Neutrophil (primary cell): Measurements from ENCODE around the gene GID4.

ENCODE experiments used
- H3K27ac ChIP-seq: fragments of 200-600 bp; sonication (generic); 2 replicates; pipeline ENCODE4 v1.5.1; 2016; ENCODE audit warnings: mild to moderate bottlenecking, moderate library complexity
- H3K27me3 ChIP-seq: fragments of 200-600 bp; sonication (generic); 2 replicates; pipeline ENCODE4 v1.6.0; 2016; ENCODE audit warnings: mild to moderate bottlenecking
- H3K36me3 ChIP-seq: fragments of 200-600 bp; sonication (generic); 2 replicates; pipeline ENCODE4 v1.5.1; 2017
- H3K4me1 ChIP-seq, 2 experiments: fragments of 200-600 bp in 1 of 2; sonication (generic) in 1 of 2; 1 replicate in 1 of 2; 2 replicates in 1 of 2; pipeline versions ENCODE4 v1.5.1 to v1.6.1; 2013 to 2016; ENCODE audit warnings: low read depth in 1 of 2, low read length in 1 of 2, mild to moderate bottlenecking in 1 of 2, moderate library complexity in 1 of 2; ENCODE audit not compliant: control insufficient read depth in 1 of 2, insufficient read depth in 1 of 2
- H3K4me3 ChIP-seq, 2 experiments: fragments of 200-600 bp in 1 of 2; sonication (generic) in 1 of 2; 1 replicate in 1 of 2; 2 replicates in 1 of 2; pipeline ENCODE4 v1.5.1; 2013 to 2016; ENCODE audit warnings: low read depth in 1 of 2, low read length in 1 of 2, mild to moderate bottlenecking in 1 of 2, moderate library complexity in 1 of 2
- H3K9me3 ChIP-seq: fragments of 200-600 bp; sonication (generic); 2 replicates; pipeline ENCODE4 v1.5.1; 2016
- CTCF ChIP-seq: fragments of 200-600 bp; sonication (generic); IDR thresholded peaks from 2 replicates; pipeline ENCODE4 v1.5.1; 2016; ENCODE audit warnings: antibody characterized with exemption

Gene GID4

GRCh38 chr17:18074566-18075272 lies 35.5 kb downstream of the GID4 start:
- H3K27ac ChIP-seq: no peak overlapping the region
- no peak for TF ChIP-seq CTCF
- H3K4me1 ChIP-seq: no peaks in the 10 kb centered on the region
- peaks cover 4% of the 10 kb centered on the region for H3K27me3 ChIP-seq
- no peaks in the 10 kb centered on the region for H3K36me3 ChIP-seq
- no peaks in the 10 kb centered on the region for H3K9me3 ChIP-seq
- no peak overlapping the region for H3K4me3 ChIP-seq

- Histone ChIP-seq H3K4me3 (no peak overlapping the region), H3K27me3 (peaks cover 4% of the 10 kb centered on the region), H3K27ac (no peak overlapping the region), H3K4me1 (no peaks in the 10 kb centered on the region), H3K9me3 (no peaks in the 10 kb centered on the region), H3K36me3 (no peaks in the 10 kb centered on the region)
- no peak for TF ChIP-seq CTCF
Observed at GRCh38 chr17:18076936-18077335, 37.7 kb downstream of the GID4 start.

- no peak for TF ChIP-seq CTCF
- no peaks in the 10 kb centered on the region for H3K9me3 ChIP-seq
- H3K4me1 ChIP-seq: no peaks in the 10 kb centered on the region
- H3K36me3 ChIP-seq: no peaks in the 10 kb centered on the region
- H3K4me3 ChIP-seq: no peak overlapping the region
- H3K27me3 ChIP-seq: peaks cover 4% of the 10 kb centered on the region
- H3K27ac ChIP-seq: no peak overlapping the region
Observed at GRCh38 chr17:18079543-18079942, 40.3 kb downstream of the GID4 start.

GRCh38 chr17:18084256-18084655 lies 45.0 kb downstream of the GID4 start:
- no peak for TF ChIP-seq CTCF
- H3K36me3 ChIP-seq: no peaks in the 10 kb centered on the region

GRCh38 chr17:18087610-18088491 lies 48.6 kb downstream of the GID4 start, which contains the start of gene DRG2:
Gene DRG2 (plus strand): TSS chr17:18087948. CDS start chr17:18088024, 76 bp downstream.
- Histone ChIP-seq H3K36me3 (no peaks in the 10 kb centered on the region), H3K27me3 (no peaks in the 10 kb centered on the region), H3K27ac (peak within 1 kb of the TSS; percentile 54), H3K4me3 (peak within 1 kb of the TSS; percentile 62 to 73), H3K4me1 (peaks cover 11 to 12% of the 10 kb centered on the region in 2 experiments), H3K9me3 (no peaks in the 10 kb centered on the region)
- TF ChIP-seq CTCF: no peak

More at GRCh38 chr17:18084256-18084655, 45.0 kb downstream of the GID4 start:
- peaks cover 11 to 12% of the 10 kb centered on the region in 2 experiments for H3K4me1 ChIP-seq
- peaks cover 3% of the 10 kb centered on the region for H3K27me3 ChIP-seq
- H3K4me3 ChIP-seq: no peak overlapping the region
- H3K27ac ChIP-seq: no peak overlapping the region
- H3K9me3 ChIP-seq: no peaks in the 10 kb centered on the region
